Measurements from ENCODE around the gene EPHA3. TPM values are rescaled to one million over a fixed set of nuclear protein-coding genes. Genes with fewer than 3 reads are reported as not detected.

The EPHA3 gene
- total and polyA plus RNA-seq, 2 of the 4 experiments (the other 2 are of a cell fraction) = 0.10 to 0.18 TPM

DNA sequence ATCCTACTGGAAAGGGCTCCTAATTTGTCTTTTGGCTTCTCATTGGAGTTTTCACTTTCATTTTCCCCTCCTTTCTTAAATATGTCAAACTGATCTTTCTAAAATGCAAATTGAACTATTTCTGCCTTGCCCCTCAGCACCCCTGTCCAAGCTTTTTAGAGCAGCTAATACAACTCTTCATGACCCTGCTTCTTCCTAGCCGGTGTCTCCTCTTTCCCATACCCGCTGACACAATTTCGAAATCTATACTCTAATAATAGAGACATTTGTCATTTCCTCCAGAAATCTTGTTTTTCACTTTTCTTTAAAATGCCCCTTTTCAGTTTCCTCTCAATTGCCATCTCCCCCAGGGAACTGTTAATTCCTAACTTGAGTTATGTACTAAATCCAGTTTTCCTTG, 2.9 kb upstream of the EPHA3 start:
- Histone ChIP-seq H4K5ac (ENCODE audit: low read depth, low read length) (no peak overlapping the region), H3K27ac (ENCODE audit: insufficient read depth, low read length) (no peak overlapping the region), H3K9me3 (ENCODE audit: control insufficient read depth, insufficient read depth, low read length) (no peaks in the 10 kb centered on the region), H2AK5ac (ENCODE audit: low read depth, low read length) (no peak overlapping the region), H2BK20ac (ENCODE audit: low read depth, low read length) (no peak overlapping the region), H4K8ac (ENCODE audit: low read depth in 2 of 2, low read length in 2 of 2) (no peak overlapping the region), H3K23ac (ENCODE audit: low read depth, low read length) (no peak overlapping the region), H3K4ac (ENCODE audit: low read depth, low read length) (no peak overlapping the region), H3K4me1 (ENCODE audit: control insufficient read depth, insufficient read depth, low read length) (no peaks in the 10 kb centered on the region), H3K14ac (replicated peaks; ENCODE audit: low read depth, low read length) (no peak overlapping the region), H3K9ac (ENCODE audit: low read depth, low read length) (no peak overlapping the region), H3K9me1 (ENCODE audit: insufficient read depth, low read length) (no peaks in the 10 kb centered on the region), H3K4me2 (ENCODE audit: low read depth, low read length) (no peak overlapping the region), H2BK120ac (ENCODE audit: low read depth, low read length) (no peak overlapping the region), H2AK9ac (replicated peaks; ENCODE audit: low read depth, low read length, poor library complexity) (no peak overlapping the region), H3K56ac (ENCODE audit: extremely low read depth, insufficient read depth, low read length) (no peak overlapping the region), H2BK15ac (ENCODE audit: low read depth, low read length) (no peak overlapping the region), H3K27me3 (ENCODE audit: control insufficient read depth, insufficient read depth, low read length) (peaks cover 11% of the 10 kb centered on the region), H2AFZ (replicated peaks; ENCODE audit: low read length, poor library complexity) (no peak overlapping the region), H2BK5ac (ENCODE audit: low read depth, low read length, poor library complexity, severe bottlenecking) (no peak overlapping the region), H4K91ac (ENCODE audit: insufficient read depth, low read depth, low read length) (no peak overlapping the region), H4K20me1 (ENCODE audit: insufficient read depth, low read length) (no peaks in the 10 kb centered on the region), H3K36me3 (ENCODE audit: control insufficient read depth, insufficient read depth, low read length) (no peaks in the 10 kb centered on the region), H3K79me1 (ENCODE audit: low read depth in 1 of 2, low read length in 2 of 2) (no peaks in the 10 kb centered on the region), H3K18ac (ENCODE audit: low read depth, low read length) (no peak overlapping the region), H3K4me3 (ENCODE audit: insufficient read depth, low read depth, low read length) (no peak overlapping the region)
- WGBS, 2 experiments (ENCODE audit: extremely low coverage in 2 of 2, insufficient read length in 1 of 2) = 75% methylated on average over 2 of the region's 3 CpGs; no CpG with 5 or more reads in 1 of the 2 experiments
- no peak for ATAC-seq (ENCODE audit: low read depth)
- POLR2A ChIA-PET (ENCODE audit: unreplicated experiment) = no interaction called here
- CTCF ChIA-PET = no interaction called here
- no peak for DNase-seq
- intact Hi-C loops (cut with micrococcal nuclease) = no loop called here
- dilution Hi-C loops (cut with HindIII; ENCODE audit: low sequenced_read_pairs, unreplicated experiment) = no loop called here
- TF ChIP-seq RAD21 (IDR thresholded peaks at IDR 0.05; ENCODE audit: low read length) (no peak), CEBPB (IDR thresholded peaks at IDR 0.05; ENCODE audit: low read depth, low read length) (no peak), CHD1 (IDR thresholded peaks at IDR 0.05; ENCODE audit: low read depth, low read length) (no peak), MAFK (IDR thresholded peaks at IDR 0.05; ENCODE audit: low read depth, low read length) (no peak), BHLHE40 (IDR thresholded peaks at IDR 0.05; ENCODE audit: low read depth, low read length) (no peak), SMC3 (IDR thresholded peaks at IDR 0.05; ENCODE audit: low read depth, low read length) (no peak)
- TF ChIP-seq, protein P1, sequence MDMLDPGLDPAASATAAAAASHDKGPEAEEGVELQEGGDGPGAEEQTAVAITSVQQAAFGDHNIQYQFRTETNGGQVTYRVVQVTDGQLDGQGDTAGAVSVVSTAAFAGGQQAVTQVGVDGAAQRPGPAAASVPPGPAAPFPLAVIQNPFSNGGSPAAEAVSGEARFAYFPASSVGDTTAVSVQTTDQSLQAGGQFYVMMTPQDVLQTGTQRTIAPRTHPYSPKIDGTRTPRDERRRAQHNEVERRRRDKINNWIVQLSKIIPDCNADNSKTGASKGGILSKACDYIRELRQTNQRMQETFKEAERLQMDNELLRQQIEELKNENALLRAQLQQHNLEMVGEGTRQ (IDR thresholded peaks at IDR 0.05; ENCODE audit: low read depth, low read length) = no peak
- TF ChIP-seq, protein P2, sequence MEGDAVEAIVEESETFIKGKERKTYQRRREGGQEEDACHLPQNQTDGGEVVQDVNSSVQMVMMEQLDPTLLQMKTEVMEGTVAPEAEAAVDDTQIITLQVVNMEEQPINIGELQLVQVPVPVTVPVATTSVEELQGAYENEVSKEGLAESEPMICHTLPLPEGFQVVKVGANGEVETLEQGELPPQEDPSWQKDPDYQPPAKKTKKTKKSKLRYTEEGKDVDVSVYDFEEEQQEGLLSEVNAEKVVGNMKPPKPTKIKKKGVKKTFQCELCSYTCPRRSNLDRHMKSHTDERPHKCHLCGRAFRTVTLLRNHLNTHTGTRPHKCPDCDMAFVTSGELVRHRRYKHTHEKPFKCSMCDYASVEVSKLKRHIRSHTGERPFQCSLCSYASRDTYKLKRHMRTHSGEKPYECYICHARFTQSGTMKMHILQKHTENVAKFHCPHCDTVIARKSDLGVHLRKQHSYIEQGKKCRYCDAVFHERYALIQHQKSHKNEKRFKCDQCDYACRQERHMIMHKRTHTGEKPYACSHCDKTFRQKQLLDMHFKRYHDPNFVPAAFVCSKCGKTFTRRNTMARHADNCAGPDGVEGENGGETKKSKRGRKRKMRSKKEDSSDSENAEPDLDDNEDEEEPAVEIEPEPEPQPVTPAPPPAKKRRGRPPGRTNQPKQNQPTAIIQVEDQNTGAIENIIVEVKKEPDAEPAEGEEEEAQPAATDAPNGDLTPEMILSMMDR (conservative IDR thresholded peaks at IDR 0.05; ENCODE audit: low read depth, low read length) = no peak
- in situ Hi-C loops (cut with MboI; ENCODE audit: low sequenced_read_pairs) = no loop called here
- BruUV-seq (replicated peaks) = no TSS peak
